PC-9 (cell line): ENCODE results near the gene CAST. TPM values are rescaled to one million over a fixed set of nuclear protein-coding genes. Genes with fewer than 3 reads are reported as not detected.

Experiments used
- BruUV-seq: library from RNA; stranded (reverse); fragments of 400-500 nt; replicated peaks from 2 replicates; lab custom pipeline; 2021; lab: Mats Ljungman, UMichigan
- CTCF ChIA-PET: fragments of 300-600 bp; sonication (Branson Sonifier 250); formaldehyde crosslinking; loops from one replicate; lab custom pipeline; 2022; ENCODE audit warnings: antibody characterized with exemption; lab: Charles Lee
- POLR2A ChIA-PET: fragments of 300-600 bp; sonication (Branson Sonifier 250); formaldehyde crosslinking; loops from one replicate; lab custom pipeline; 2022; ENCODE audit warnings: antibody characterized with exemption; ENCODE audit not compliant: unreplicated experiment; lab: Charles Lee
- DNase-seq, 2 experiments: peaks; one replicate each; pipeline versions ENCODE4 v3.0.0 to v3.0.0-alpha.2; 2015 to 2022; ENCODE audit warnings: mixed read lengths in 1 of 2
- H2AFZ ChIP-seq: fragments of 200-600 bp; sonication (generic); 2 replicates; pipeline ENCODE4 v1.8.1; 2017; ENCODE audit warnings: antibody characterized with exemption
- H3F3A ChIP-seq: fragments of 200-600 bp; sonication (generic); 2 replicates; pipeline ENCODE4 v1.8.1; 2017; ENCODE audit warnings: antibody characterized with exemption, mild to moderate bottlenecking, low read depth; ENCODE audit not compliant: insufficient read depth
- H3K27ac ChIP-seq: fragments of 200-600 bp; sonication (generic); 2 replicates; pipeline ENCODE4 v1.6.1; 2016; ENCODE audit warnings: mixed run types
- H3K27me3 ChIP-seq: fragments of 200-600 bp; sonication (generic); 2 replicates; pipeline ENCODE4 v1.6.1; 2016; ENCODE audit warnings: low read depth, mixed run types; ENCODE audit not compliant: insufficient read depth
- H3K36me3 ChIP-seq: fragments of 200-600 bp; sonication (generic); 2 replicates; pipeline ENCODE4 v1.6.1; 2016; ENCODE audit warnings: low read depth, mixed run types
- H3K4me1 ChIP-seq: fragments of 200-600 bp; sonication (generic); replicated peaks from 2 replicates; pipeline ENCODE4 v1.6.1; 2016; ENCODE audit warnings: mixed run types; ENCODE audit not compliant: insufficient read depth
- H3K4me2 ChIP-seq: fragments of 200-600 bp; sonication (generic); 2 replicates; pipeline ENCODE4 v1.6.1; 2017; ENCODE audit warnings: mixed run types
- H3K4me3 ChIP-seq: fragments of 200-600 bp; sonication (generic); 2 replicates; pipeline ENCODE4 v1.6.1; 2016; ENCODE audit warnings: mixed run types
- H3K79me2 ChIP-seq: fragments of 200-600 bp; sonication (generic); 2 replicates; pipeline ENCODE4 v1.6.1; 2017; ENCODE audit warnings: low read depth, mixed run types
- H3K9me2 ChIP-seq: fragments of 200-600 bp; sonication (generic); 2 replicates; pipeline ENCODE4 v1.8.1; 2017; ENCODE audit warnings: mild to moderate bottlenecking; ENCODE audit not compliant: insufficient read depth
- H3K9me3 ChIP-seq: fragments of 200-600 bp; sonication (generic); 2 replicates; pipeline ENCODE4 v1.8.1; 2016; ENCODE audit warnings: low read depth; ENCODE audit not compliant: insufficient read depth
- H4K20me1 ChIP-seq: fragments of 200-600 bp; sonication (generic); 2 replicates; pipeline ENCODE4 v1.8.1; 2017; ENCODE audit not compliant: insufficient read depth
- CTCF ChIP-seq: fragments of 200-600 bp; sonication (generic); conservative IDR thresholded peaks from 2 replicates; pipeline ENCODE4 v1.6.1; 2017; ENCODE audit warnings: mixed run types, antibody characterized with exemption, mild to moderate bottlenecking, moderate library complexity
- EZH2 ChIP-seq: fragments of 200-600 bp; sonication (generic); IDR thresholded peaks from 2 replicates; pipeline ENCODE4 v1.8.0; 2017; ENCODE audit warnings: antibody characterized with exemption, low read depth
- intact Hi-C: fragments of 100-400 bp; cut with micrococcal nuclease; formaldehyde crosslinking; loops from one replicate; pipeline ENCODE4 v1.10.0; 2022; ENCODE audit not compliant: unreplicated experiment
- total RNA-seq: library from RNA; stranded (reverse); gene quantifications from 2 replicates; pipeline ENCODE4 v1.2.3, GENCODE V29; 2021

CAST gene
- total RNA-seq, 1 experiment from 2014 or later = 289 TPM

DNA sequence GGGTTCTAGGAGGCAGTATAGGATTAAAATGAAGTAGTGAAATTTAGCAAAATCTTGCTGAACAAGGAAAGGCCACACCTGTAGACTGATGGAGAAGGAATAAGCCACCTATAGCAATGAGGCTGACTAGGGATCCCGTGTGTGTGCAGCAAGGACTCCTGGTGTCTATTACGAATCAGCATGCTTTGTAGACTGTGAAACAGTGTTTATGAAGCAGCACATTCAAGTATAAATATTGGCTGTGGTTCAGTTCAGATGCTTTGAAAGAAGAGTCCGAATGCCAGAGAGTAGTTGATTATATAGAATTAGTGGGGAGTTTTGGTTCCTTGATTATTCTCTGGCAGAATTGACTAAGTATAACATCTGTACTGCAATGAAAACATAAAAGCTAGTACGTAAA, 41.8 kb downstream of the CAST start:
- Histone ChIP-seq H3K9me2 (no peaks in the 10 kb centered on the region), H3K36me3 (no peaks in the 10 kb centered on the region), H3K27ac (peak overlapping the region; percentile 92), H3K9me3 (no peaks in the 10 kb centered on the region; the same call in 1 of the 2 replicates), H3K4me3 (peak overlapping the region; percentile 63), H4K20me1 (peaks cover 8% of the 10 kb centered on the region; the same call in 1 of the 2 replicates), H3K4me2 (peak overlapping the region; percentile 89), H3K4me1 (peaks cover 85% of the 10 kb centered on the region), H3F3A (peaks cover 83% of the 10 kb centered on the region), H3K79me2 (peaks cover 56% of the 10 kb centered on the region), H3K27me3 (no peaks in the 10 kb centered on the region), H2AFZ (no peak overlapping the region)
- no peak for DNase-seq
- intact Hi-C loops = no loop called here
- POLR2A ChIA-PET = no interaction called here
- no TSS peak for BruUV-seq
- CTCF ChIA-PET = interaction anchor here (0.7 to 1.1 kb wide), 2 partner anchors 11 to 15 kb away, joined by 3 to 4 read pairs; no protein-coding TSS in a partner anchor
- TF ChIP-seq CTCF (no peak), EZH2 (no peak)

GRCh38 chr5:96706433-96707111, 44.4 kb downstream of the CAST start:
- CTCF ChIA-PET = interaction anchor here (0.7 kb wide), 1 partner anchor 200 kb away, joined by 5 read pairs; no protein-coding TSS in a partner anchor

More at GRCh38 chr5:96706433-96707111, 44.4 kb downstream of the CAST start:
- no peak for TF ChIP-seq EZH2
- TF ChIP-seq CTCF = no peak
- H3K9me2 ChIP-seq = no peaks in the 10 kb centered on the region
- intact Hi-C loops = loop anchor here (1.0 to 5.0 kb wide), 3 partner anchors 28 to 94 kb away; partner anchors contain the start of gene CAST
- DNase-seq = peak; percentile 70 to 96
- peak overlapping the region; percentile 57 for H3K27ac ChIP-seq
- BruUV-seq = no TSS peak
- H3K4me1 ChIP-seq = peaks cover 69% of the 10 kb centered on the region
- H3K27me3 ChIP-seq = no peaks in the 10 kb centered on the region
- peak overlapping the region; percentile 54 for H3K4me2 ChIP-seq
- H3K79me2 ChIP-seq = peaks cover 82% of the 10 kb centered on the region
- H4K20me1 ChIP-seq = peaks cover 11% of the 10 kb centered on the region; the same call in 1 of the 2 replicates
- H3K4me3 ChIP-seq = no peak overlapping the region; the same call in 1 of the 2 replicates
- H3F3A ChIP-seq = peaks cover 60% of the 10 kb centered on the region
- H2AFZ ChIP-seq = no peak overlapping the region
- H3K9me3 ChIP-seq = no peaks in the 10 kb centered on the region; the same call in 1 of the 2 replicates
- H3K36me3 ChIP-seq = no peaks in the 10 kb centered on the region
- POLR2A ChIA-PET = interaction anchor here (0.6 kb wide), 1 partner anchor 78 kb away, joined by 8 read pairs; no protein-coding TSS in a partner anchor
